Bronchial epithelial cell (primary cell): Measurements from ENCODE around the gene COL5A3. TPM values are rescaled to one million over a fixed set of nuclear protein-coding genes. Genes with fewer than 3 reads are reported as not detected.
A peak's percentile ranks its signal among the peaks of the same experiment; 100 is the strongest.

Experiments
- DNase-seq: peaks from one replicate; pipeline ENCODE4 v3.0.0-alpha.2; 2010; ENCODE audit warnings: low read depth
- FAIRE-seq: peaks from 2 replicates; lab custom pipeline; 2011; peaks lifted over from hg19 to GRCh38; lab: Jason Lieb, UNC
- H3K27me3 ChIP-seq: 2 replicates; pipeline ENCODE4 v1.5.1; 2011; ENCODE audit warnings: low read length; ENCODE audit not compliant: control insufficient read depth, insufficient read depth
- H3K36me3 ChIP-seq: 2 replicates; pipeline ENCODE4 v1.5.1; 2011; ENCODE audit warnings: low read length; ENCODE audit not compliant: control insufficient read depth, insufficient read depth
- H3K4me3 ChIP-seq: 2 replicates; pipeline ENCODE4 v1.5.1; 2011; ENCODE audit warnings: mild to moderate bottlenecking, low read depth, low read length, control low read depth
- CTCF ChIP-seq: IDR thresholded peaks from 2 replicates; pipeline ENCODE4 v1.5.1; 2011; ENCODE audit warnings: mild to moderate bottlenecking, moderate library complexity, low read length, control low read depth, inconsistent platforms; ENCODE audit not compliant: insufficient read depth, severe bottlenecking
- total RNA-seq: library from RNA; depleted of rRNA; stranded (reverse); fragments of >200 nt; gene quantifications from 2 replicates; pipeline ENCODE4 v1.2.1, GENCODE V29; 2014

Gene COL5A3
- total RNA-seq, 1 donor from 2014 or later, result 0.79 TPM

GRCh38 chr19:10011974-10012373 lies 1.7 kb upstream of the COL5A3 start:
- FAIRE-seq, result no peak
- Histone ChIP-seq H3K27me3 (no peaks in the 10 kb centered on the region), H3K4me3 (no peak overlapping the region), H3K36me3 (no peaks in the 10 kb centered on the region)
- DNase-seq, result no peak
- TF ChIP-seq CTCF, result no peak

GRCh38 chr19:10010939-10011338 lies 635 bp upstream of the COL5A3 start:
- Histone ChIP-seq H3K36me3 (no peaks in the 10 kb centered on the region), H3K4me3 (no peak overlapping the region), H3K27me3 (no peaks in the 10 kb centered on the region)
- DNase-seq, result no peak
- FAIRE-seq, result no peak
- no peak for TF ChIP-seq CTCF

GRCh38 chr19:10009714-10010224 lies 535 bp downstream of the COL5A3 start:
- no peak for DNase-seq
- Histone ChIP-seq H3K36me3 (no peaks in the 10 kb centered on the region), H3K27me3 (no peaks in the 10 kb centered on the region), H3K4me3 (peak overlapping the region; percentile 15)
- no peak for FAIRE-seq
- no peak for TF ChIP-seq CTCF

- TF ChIP-seq CTCF, result no peak
- Histone ChIP-seq H3K27me3 (no peaks in the 10 kb centered on the region), H3K4me3 (no peak overlapping the region), H3K36me3 (no peaks in the 10 kb centered on the region)
- peak; percentile 43 for FAIRE-seq
- DNase-seq, result no peak
Observed at GRCh38 chr19:10008184-10008765, 2.0 kb downstream of the COL5A3 start.

- FAIRE-seq (no peak), DNase-seq (no peak)
- H3K4me3 ChIP-seq, result no peak overlapping the region
- no peaks in the 10 kb centered on the region for H3K27me3 ChIP-seq
- no peaks in the 10 kb centered on the region for H3K36me3 ChIP-seq
- TF ChIP-seq CTCF, result no peak
Observed at GRCh38 chr19:10007371-10008183, 2.7 kb downstream of the COL5A3 start.
